ENCODE measurements around the gene ARHGAP22. TPM values are rescaled to one million over a fixed set of nuclear protein-coding genes. Genes with fewer than 3 reads are reported as not detected.

Gene ARHGAP22
- total RNA-seq, 1 donor = 60.2 TPM

DNA sequence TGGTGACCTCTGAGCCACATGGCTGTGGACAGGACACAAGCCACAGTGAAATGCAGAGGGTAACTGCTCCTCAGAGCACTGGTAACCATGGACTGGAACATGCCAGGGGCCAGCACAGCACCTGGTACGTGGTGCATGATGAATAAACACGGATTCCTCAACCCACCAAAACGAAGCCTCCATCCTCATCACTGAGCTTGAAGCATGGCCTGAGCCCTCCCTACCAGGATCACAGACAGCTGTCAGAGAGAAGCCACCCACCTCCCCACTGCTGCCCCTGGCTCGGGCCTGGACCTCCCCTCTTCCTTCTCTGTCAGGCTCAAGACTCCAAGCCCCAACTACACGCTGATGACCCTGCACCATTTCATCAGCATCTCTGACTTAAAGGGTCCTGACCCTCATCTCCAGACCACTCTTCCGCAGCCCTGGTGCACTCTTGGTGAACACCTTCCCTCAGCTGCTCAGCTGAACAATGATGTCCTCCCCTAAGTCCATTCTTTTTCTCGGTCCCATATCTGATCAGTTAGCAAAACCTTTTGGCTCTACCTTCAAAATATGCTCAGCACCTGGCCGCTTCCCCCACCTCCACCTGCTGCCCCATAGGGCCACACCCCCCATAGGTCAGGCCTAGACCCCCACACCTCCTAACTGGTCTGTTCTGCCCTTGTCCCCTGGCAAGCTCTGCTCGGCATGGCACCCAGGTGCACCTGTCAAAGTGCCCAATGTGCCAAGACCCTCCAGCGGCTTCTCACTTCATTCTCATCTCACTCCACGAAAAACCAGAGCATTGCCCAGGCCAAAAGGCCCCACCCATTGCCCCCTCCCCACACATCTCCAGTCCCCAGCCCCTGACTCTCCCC lies 157.3 kb downstream of the ARHGAP22 start:
- H3K4me3 ChIP-seq (ENCODE audit: low read depth, low read length) = no peak overlapping the region
- TF ChIP-seq CTCF (IDR thresholded peaks at IDR 0.05; ENCODE audit: insufficient read depth, low read length) = no peak
- no peak for DNase-seq (ENCODE audit: low read depth)

DNA sequence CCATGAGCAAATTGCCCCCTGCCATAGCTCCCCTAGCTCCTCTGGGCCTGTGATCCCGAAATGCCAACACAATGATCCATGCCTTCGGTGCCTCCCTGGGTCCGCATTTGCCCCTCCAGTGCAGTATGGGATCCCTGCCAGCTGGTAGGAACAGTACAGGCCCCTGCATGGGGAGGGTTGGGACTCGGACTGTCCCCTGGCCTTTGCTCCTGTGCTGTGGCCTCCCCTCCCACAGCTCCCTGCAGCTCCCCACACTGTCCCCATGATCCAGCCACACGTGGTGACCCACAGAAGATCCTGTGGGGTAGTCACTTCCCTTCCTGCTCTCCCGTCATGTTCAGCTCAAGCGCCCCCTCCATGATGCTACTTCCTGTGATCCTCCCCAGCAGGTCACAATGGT lies 158.1 kb downstream of the ARHGAP22 start:
- H3K4me3 ChIP-seq (ENCODE audit: low read depth, low read length) = no peak overlapping the region
- no peak for TF ChIP-seq CTCF (IDR thresholded peaks at IDR 0.05; ENCODE audit: insufficient read depth, low read length)
- DNase-seq (ENCODE audit: low read depth) = no peak

DNA sequence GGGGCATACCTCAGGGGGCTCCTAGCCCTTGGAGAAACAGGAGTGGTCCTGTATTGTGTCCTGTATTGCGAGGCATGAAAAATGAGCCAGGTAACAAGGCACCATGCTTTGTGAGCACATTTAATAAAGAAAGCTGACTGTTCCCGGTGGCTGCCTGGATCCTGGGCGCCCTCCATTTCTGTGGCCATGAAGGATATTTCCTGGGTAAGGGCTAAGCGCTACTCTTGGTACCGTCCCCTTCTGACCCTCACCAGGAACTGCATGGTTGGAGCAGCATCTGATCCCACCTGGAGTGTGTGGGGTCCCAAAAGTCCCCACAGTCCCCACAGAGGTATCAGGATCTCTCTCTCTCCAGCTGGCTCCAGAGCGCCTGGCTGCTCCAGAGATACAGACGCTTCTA lies 158.9 kb downstream of the ARHGAP22 start:
- no peak overlapping the region for H3K4me3 ChIP-seq (ENCODE audit: low read depth, low read length)
- DNase-seq (ENCODE audit: low read depth) = no peak
- no peak for TF ChIP-seq CTCF (IDR thresholded peaks at IDR 0.05; ENCODE audit: insufficient read depth, low read length)

DNA sequence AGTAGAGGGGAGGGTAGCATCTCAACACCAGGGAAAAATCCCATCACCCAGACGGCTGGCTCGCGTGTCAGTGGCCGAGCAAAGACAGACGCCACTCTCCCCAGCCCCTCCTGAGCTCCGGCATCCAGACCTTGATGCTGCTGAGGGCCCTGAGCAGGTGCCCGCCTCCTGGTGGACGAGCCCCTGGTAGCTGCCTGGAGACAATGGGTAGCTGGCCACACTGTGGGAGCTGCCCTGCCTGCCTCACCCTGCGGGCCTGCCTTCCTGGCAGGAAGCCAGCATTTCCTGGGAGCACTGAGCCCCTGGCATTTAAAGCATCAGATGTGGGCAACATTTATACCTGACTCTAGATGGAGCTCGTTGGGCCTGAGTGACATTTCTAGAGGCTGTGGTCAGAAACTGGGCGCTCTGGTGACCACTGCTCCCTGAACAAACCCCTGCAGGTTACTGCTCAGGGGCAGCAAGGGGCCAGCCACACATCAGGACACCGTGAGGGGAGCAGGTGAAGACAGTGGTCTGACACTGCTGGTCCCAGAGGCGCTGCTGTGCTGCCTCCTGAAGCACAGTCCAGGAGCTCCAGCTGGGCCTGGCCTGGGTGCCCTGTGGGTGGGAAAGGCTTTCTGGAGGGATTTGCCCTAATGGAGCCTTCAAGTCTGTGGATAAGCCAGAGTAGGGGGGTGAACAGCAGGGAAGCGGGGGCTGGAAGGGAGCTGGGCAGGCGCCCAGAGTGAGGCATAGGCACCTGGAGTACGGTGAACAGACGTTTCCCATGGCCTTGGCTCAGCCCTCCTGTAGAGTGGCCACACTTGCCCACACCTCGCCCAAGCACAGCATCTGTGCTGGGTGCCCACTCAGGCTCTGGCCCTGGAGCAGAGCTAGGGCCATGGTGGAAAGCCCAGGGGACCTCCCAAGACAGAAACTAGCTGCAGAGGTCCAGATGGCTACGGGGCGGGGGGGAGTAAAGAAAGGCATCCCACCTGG lies 159.7 kb downstream of the ARHGAP22 start:
- no peak for DNase-seq (ENCODE audit: low read depth)
- no peak for TF ChIP-seq CTCF (IDR thresholded peaks at IDR 0.05; ENCODE audit: insufficient read depth, low read length)
- H3K4me3 ChIP-seq (ENCODE audit: low read depth, low read length) = no peak overlapping the region

DNA sequence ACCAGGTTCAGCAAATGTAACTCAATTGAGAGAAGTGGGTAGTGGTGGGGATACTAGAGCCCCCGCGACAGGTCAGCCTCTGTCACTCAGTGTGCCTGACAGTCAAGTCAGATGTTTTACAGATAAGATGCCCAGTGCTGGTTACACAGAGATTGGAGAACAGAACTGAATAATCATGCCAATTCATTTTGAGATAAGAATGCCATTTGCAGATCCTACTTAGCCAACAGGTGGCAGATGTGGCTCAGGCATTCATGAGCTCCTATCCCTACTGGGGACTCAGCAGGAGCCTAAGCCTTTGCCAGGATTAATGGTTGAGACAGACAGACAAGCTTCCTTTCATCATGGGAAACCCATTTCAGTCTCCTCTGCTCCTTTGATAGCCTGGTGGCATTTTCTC lies 160.6 kb downstream of the ARHGAP22 start:
- H3K4me3 ChIP-seq (ENCODE audit: low read depth, low read length) = no peak overlapping the region
- TF ChIP-seq CTCF (IDR thresholded peaks at IDR 0.05; ENCODE audit: insufficient read depth, low read length) = no peak
- peak; percentile 35 for DNase-seq (ENCODE audit: low read depth)

DNA sequence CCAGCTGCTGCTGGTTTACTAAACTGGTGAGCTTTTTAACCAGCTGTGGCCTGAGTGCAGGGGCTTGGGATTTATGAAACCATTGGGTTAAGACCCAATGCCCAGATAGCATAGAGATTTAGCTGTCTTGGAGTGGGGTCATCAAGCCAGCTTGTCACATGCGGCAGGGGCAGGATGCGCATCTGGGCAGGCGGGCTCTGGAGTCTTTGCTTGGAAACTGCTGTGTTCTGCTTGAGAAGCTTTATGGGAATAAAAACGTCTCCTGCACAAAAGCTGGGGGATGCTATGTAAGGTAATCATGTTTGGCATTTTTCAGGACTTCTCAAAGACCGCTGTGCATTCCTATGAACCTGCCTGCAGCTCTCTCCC lies 162.1 kb downstream of the ARHGAP22 start:
- no peak overlapping the region for H3K4me3 ChIP-seq (ENCODE audit: low read depth, low read length)
- no peak for TF ChIP-seq CTCF (IDR thresholded peaks at IDR 0.05; ENCODE audit: insufficient read depth, low read length)
- no peak for DNase-seq (ENCODE audit: low read depth)
